WTC11 (cell line): ENCODE results near the gene HAUS6. TPM values are rescaled to one million over a fixed set of nuclear protein-coding genes. Genes with fewer than 3 reads are reported as not detected.
"Not testable (repeated sequence)": the region's sequence is repeated elsewhere in the genome, so short reads cannot be mapped to it uniquely, and the experiment has no call there.

Source experiments
- ATAC-seq: fragments of 200-7000 bp; cut with Tn5 transposase; 2 replicates; pipeline ENCODE4 v1.10.0; 2021; ENCODE audit warnings: mild to moderate bottlenecking, moderate library complexity
- CTCF ChIA-PET: fragments of 300-600 bp; sonication (Branson Sonifier 250); formaldehyde crosslinking; loops from one replicate; lab custom pipeline; 2021; ENCODE audit warnings: antibody characterized with exemption; lab: Charles Lee
- POLR2A ChIA-PET: fragments of 350-600 bp; sonication (Branson Sonifier 250); formaldehyde crosslinking; loops from one replicate; lab custom pipeline; 2021; ENCODE audit warnings: antibody characterized with exemption; lab: Charles Lee
- DNase-seq: peaks from one replicate; pipeline ENCODE4 v3.0.0; 2021; ENCODE audit warnings: low spot score
- H3K27ac Mint-ChIP-seq: 2 replicates; pipeline ENCODE4 v1.8.0; 2021; ENCODE audit warnings: mixed read lengths
- H3K27me3 Mint-ChIP-seq: 2 replicates; pipeline ENCODE4 v1.8.0; 2021; ENCODE audit warnings: low read depth, mild to moderate bottlenecking, moderate library complexity, mixed read lengths
- H3K36me3 Mint-ChIP-seq: 2 replicates; pipeline ENCODE4 v1.8.0; 2021; ENCODE audit warnings: mixed read lengths
- H3K4me1 Mint-ChIP-seq: 2 replicates; pipeline ENCODE4 v1.8.0; 2022; ENCODE audit warnings: mixed read lengths
- H3K4me3 Mint-ChIP-seq: 2 replicates; pipeline ENCODE4 v1.8.0; 2021; ENCODE audit warnings: mild to moderate bottlenecking, moderate library complexity, mixed read lengths
- H3K9me3 Mint-ChIP-seq: 2 replicates; pipeline ENCODE4 v1.8.0; 2021; ENCODE audit warnings: mixed read lengths
- ATF1 ChIP-seq: sonication (generic); formaldehyde crosslinking; IDR thresholded peaks from 2 replicates; pipeline ENCODE4 v1.8.1; 2023; ENCODE audit warnings: mild to moderate bottlenecking, moderate library complexity, missing genetic modification reagents
- HMGA2 ChIP-seq: fragments of 250-450 bp; sonication (Bioruptor Pico); IDR thresholded peaks from 2 replicates; pipeline ENCODE4 v1.4.0; 2021; ENCODE audit warnings: mild to moderate bottlenecking, moderate library complexity
- IRF2 ChIP-seq: sonication (generic); formaldehyde crosslinking; IDR thresholded peaks from 2 replicates; pipeline ENCODE4 v1.8.0; 2022; ENCODE audit warnings: low read depth, missing genetic modification reagents, borderline replicate concordance
- JAZF1 ChIP-seq: fragments of 250-450 bp; sonication (Bioruptor Pico); IDR thresholded peaks from 2 replicates; pipeline ENCODE4 v1.9.0; 2021; ENCODE audit warnings: moderate library complexity, mild to moderate bottlenecking, inconsistent platforms
- SOX15 ChIP-seq: fragments of 250-450 bp; sonication (Bioruptor Pico); IDR thresholded peaks from 2 replicates; pipeline ENCODE4 v1.9.0; 2021; ENCODE audit warnings: mild to moderate bottlenecking
- ZBTB21 ChIP-seq: sonication (generic); formaldehyde crosslinking; IDR thresholded peaks from 2 replicates; pipeline ENCODE4 v1.8.1; 2023; ENCODE audit warnings: mild to moderate bottlenecking, missing genetic modification reagents, borderline replicate concordance
- ZNF671 ChIP-seq: fragments of 250-450 bp; sonication (Bioruptor Pico); IDR thresholded peaks from 2 replicates; pipeline ENCODE4 v1.8.0; 2021; ENCODE audit warnings: mild to moderate bottlenecking
- total RNA-seq: library from RNA; stranded (reverse); gene quantifications from 3 replicates; pipeline ENCODE4 v1.2.3, GENCODE V29; 2021
- TF ChIP-seq, protein P1 (sequence below): sonication (generic); formaldehyde crosslinking; IDR thresholded peaks from 2 replicates; pipeline ENCODE4 v1.8.1; 2023; ENCODE audit warnings: mild to moderate bottlenecking, missing genetic modification reagents
- TF ChIP-seq, protein P2 (sequence below): sonication (generic); formaldehyde crosslinking; conservative IDR thresholded peaks from 2 replicates; pipeline ENCODE4 v1.8.1; 2022; ENCODE audit warnings: mild to moderate bottlenecking, missing genetic modification reagents
- TF ChIP-seq, protein P3 (sequence below): fragments of 200-600 bp; IDR thresholded peaks from 2 replicates; pipeline ENCODE4 v1.8.0; 2022; ENCODE audit warnings: antibody characterized with exemption

Gene HAUS6
- total RNA-seq, 1 experiment from 2014 or later = 43.3 TPM

DNA sequence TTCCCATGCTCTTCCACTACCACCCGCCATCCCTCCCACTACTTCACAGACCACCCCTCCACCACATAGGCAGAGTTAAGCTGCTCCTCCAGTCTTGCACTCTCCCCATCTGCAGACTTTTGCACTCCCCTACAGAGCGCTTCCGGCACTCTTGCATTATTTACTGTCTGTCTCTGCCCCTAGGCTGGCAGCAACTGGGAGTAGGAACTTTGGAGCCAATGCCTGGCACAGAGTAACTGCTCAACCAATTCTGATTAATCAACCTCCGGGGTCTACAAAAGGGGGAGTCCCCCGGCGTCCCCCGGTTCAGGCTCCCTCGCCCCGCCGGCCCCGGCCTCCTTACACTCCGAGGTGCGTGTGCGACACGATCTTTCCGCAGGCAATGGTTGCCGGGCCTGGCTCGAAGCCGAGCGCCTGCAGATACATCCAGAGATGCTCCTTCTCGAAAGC lies 498 bp downstream of the HAUS6 start (continued):
- TF ChIP-seq, protein P1, sequence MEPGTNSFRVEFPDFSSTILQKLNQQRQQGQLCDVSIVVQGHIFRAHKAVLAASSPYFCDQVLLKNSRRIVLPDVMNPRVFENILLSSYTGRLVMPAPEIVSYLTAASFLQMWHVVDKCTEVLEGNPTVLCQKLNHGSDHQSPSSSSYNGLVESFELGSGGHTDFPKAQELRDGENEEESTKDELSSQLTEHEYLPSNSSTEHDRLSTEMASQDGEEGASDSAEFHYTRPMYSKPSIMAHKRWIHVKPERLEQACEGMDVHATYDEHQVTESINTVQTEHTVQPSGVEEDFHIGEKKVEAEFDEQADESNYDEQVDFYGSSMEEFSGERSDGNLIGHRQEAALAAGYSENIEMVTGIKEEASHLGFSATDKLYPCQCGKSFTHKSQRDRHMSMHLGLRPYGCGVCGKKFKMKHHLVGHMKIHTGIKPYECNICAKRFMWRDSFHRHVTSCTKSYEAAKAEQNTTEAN (CRISPR knock-in tag) = 0 out of 2 replicates have a peak, but pooled peaks have one; percentile 47
- TF ChIP-seq, all 79 proteins: peak for 2

DNA sequence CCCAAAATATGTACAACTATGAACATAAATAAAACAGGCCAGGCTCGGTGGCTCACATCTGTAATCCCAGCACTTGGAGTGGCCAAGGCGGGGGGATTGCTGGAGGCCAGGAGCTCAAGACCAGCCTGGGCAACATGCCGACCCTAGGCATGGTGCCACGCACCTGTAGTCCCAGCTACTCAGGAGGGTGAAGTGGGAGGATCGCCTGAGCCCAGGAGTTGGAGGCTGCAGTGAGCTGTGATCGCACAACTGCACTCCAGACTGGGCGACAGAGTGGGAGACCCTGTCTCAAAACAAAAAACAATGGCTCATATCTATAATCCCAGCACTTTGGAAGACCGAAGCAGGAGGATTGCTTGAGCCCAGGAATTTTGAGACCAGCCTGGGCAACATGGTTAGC lies 1.5 kb downstream of the HAUS6 start:
- H3K4me1 Mint-ChIP-seq = peaks cover 14% of the 10 kb centered on the region
- ChIA-PET POLR2A (interaction anchor here (0.7 kb wide), 1 partner anchor 11 kb away, joined by 3 read pairs; no protein-coding TSS in a partner anchor), CTCF (interaction anchor here (1.9 to 2.2 kb wide), 2 partner anchors 73 to 364 kb away, joined by 8 read pairs; no protein-coding TSS in a partner anchor)
- no peaks in the 10 kb centered on the region for H3K9me3 Mint-ChIP-seq
- peak overlapping the region; percentile 96 for H3K4me3 Mint-ChIP-seq
- peaks cover 20% of the 10 kb centered on the region for H3K36me3 Mint-ChIP-seq
- TF ChIP-seq ZBTB21 (no peak), JAZF1 (CRISPR knock-in tag) (no peak), ZNF671 (no peak)
- TF ChIP-seq, protein P2, sequence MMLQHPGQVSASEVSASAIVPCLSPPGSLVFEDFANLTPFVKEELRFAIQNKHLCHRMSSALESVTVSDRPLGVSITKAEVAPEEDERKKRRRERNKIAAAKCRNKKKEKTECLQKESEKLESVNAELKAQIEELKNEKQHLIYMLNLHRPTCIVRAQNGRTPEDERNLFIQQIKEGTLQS (CRISPR knock-in tag) = no peak
- peak overlapping the region; percentile 45; the same call in 1 of the 2 replicates for H3K27ac Mint-ChIP-seq
- DNase-seq (no peak), ATAC-seq (no peak)
- H3K27me3 Mint-ChIP-seq = no peaks in the 10 kb centered on the region

DNA sequence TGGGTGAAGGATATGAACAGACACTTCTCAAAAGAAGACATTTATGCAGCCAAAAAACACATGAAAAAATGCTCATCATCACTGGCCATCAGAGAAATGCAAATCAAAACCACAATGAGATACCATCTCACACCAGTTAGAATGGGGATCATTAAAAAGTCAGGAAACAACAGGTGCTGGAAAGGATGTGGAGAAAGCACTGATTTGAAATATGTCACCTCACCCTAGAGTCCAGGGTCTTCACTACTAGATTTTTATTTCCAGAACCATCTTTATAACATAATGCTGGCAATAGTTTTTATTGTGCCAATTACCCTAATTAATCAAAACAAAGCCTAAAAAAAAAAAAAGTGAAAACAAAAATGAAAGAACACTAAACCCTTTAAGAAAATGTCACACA lies 5.3 kb downstream of the HAUS6 start:
- peaks cover 14% of the 10 kb centered on the region for H3K4me1 Mint-ChIP-seq

DNA sequence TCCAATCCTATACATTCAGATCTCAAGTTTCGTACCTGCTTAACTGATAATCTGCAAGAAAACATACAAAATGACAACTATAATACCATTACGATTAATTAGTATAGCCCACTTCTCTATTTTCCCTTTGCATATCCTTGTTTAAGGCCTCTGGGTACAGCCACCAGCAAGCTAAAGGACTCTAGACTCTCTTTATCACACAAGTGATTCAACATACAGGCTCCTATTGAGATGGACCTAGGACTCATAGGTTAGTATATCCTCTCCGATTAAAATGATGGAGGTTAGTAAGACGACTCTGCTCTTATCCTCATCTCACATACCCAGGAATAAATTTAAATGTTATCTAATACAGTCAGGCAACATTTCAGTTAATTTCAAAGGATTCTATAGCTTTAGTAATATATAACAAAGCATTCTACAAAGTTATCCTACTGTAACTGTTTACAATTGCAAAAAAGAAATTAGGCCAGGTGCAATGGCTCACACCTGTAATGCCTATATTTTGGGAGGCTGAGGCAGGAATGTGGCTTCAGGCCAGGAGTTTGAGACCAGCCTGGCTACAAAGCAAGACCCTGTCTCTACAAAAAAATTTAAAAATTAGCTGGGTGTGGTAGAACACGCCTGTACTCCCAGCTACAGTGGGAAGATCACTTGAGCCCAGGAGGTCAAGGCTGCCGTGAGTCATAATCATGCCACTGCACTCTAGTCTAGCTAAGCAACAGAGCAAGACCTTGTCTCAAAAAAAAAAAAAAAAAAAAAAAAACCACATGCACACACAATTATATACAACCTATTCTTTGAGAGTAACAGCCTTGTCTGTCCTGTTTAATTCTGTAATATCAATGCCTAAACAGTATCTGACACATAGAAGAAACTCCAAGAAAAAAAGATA lies 15.4 kb downstream of the HAUS6 start:
- ChIA-PET POLR2A (no interaction called here), CTCF (interaction anchor here (0.6 to 3.5 kb wide), 4 partner anchors 38 to 377 kb away, joined by 3 to 19 read pairs (median 8); partner anchors contain the start of gene RRAGA)
- no peaks in the 10 kb centered on the region for H3K4me1 Mint-ChIP-seq
- H3K4me3 Mint-ChIP-seq = no peak overlapping the region
- ATAC-seq (no peak), DNase-seq (no peak)
- no peaks in the 10 kb centered on the region for H3K27me3 Mint-ChIP-seq
- H3K9me3 Mint-ChIP-seq = no peaks in the 10 kb centered on the region
- H3K27ac Mint-ChIP-seq = no peak overlapping the region
- TF ChIP-seq HMGA2 (no peak), SOX15 (CRISPR knock-in tag) (no peak), ATF1 (CRISPR knock-in tag) (no peak)
- peaks cover 62% of the 10 kb centered on the region for H3K36me3 Mint-ChIP-seq

More for the DNA sequence above, 5.3 kb downstream of the HAUS6 start:
- H3K4me3 Mint-ChIP-seq, H3K27ac Mint-ChIP-seq, DNase-seq, H3K9me3 Mint-ChIP-seq, POLR2A ChIA-PET, CTCF ChIA-PET, H3K27me3 Mint-ChIP-seq, ATAC-seq: not testable (repeated sequence)
- peaks cover 42% of the 10 kb centered on the region for H3K36me3 Mint-ChIP-seq

DNA sequence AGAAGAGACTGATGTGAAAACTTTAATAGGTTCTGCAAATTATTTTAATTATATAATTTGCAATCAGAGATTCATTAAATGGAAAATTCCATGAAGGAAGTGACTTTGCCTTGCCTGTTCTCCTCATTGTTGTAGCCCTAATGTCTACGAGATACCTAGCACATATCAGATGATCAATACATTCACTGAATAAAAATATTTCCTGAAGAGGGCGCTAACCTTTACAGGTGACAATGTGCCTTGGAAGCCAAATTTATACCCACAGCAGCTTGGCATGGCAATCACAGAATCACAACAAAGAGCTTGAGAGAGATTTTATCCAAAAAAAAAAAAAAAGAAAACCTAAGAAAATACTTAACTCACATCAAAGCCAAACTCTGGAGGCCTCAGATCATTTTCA lies 17.4 kb downstream of the HAUS6 start:
- H3K36me3 Mint-ChIP-seq = peaks cover 59% of the 10 kb centered on the region
- no peaks in the 10 kb centered on the region for H3K27me3 Mint-ChIP-seq
- DNase-seq = no peak
- ChIA-PET POLR2A (interaction anchor here (0.7 kb wide), 2 partner anchors 77 to 1628 kb away, joined by 4 read pairs; no protein-coding TSS in a partner anchor), CTCF (interaction anchor here (0.6 to 3.5 kb wide), 12 partner anchors 8 to 379 kb away, joined by 3 to 19 read pairs (median 4); partner anchors contain the start of gene RRAGA)
- ATAC-seq = peak; percentile 71
- TF ChIP-seq, protein P3, sequence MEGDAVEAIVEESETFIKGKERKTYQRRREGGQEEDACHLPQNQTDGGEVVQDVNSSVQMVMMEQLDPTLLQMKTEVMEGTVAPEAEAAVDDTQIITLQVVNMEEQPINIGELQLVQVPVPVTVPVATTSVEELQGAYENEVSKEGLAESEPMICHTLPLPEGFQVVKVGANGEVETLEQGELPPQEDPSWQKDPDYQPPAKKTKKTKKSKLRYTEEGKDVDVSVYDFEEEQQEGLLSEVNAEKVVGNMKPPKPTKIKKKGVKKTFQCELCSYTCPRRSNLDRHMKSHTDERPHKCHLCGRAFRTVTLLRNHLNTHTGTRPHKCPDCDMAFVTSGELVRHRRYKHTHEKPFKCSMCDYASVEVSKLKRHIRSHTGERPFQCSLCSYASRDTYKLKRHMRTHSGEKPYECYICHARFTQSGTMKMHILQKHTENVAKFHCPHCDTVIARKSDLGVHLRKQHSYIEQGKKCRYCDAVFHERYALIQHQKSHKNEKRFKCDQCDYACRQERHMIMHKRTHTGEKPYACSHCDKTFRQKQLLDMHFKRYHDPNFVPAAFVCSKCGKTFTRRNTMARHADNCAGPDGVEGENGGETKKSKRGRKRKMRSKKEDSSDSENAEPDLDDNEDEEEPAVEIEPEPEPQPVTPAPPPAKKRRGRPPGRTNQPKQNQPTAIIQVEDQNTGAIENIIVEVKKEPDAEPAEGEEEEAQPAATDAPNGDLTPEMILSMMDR = 0 out of 2 replicates have a peak, but pooled peaks have one; percentile 24
- TF ChIP-seq IRF2 = no peak
- H3K4me3 Mint-ChIP-seq = no peak overlapping the region
- no peaks in the 10 kb centered on the region for H3K9me3 Mint-ChIP-seq
- H3K27ac Mint-ChIP-seq = no peak overlapping the region
- no peaks in the 10 kb centered on the region for H3K4me1 Mint-ChIP-seq
